HepG2 (cell line): ENCODE data around the gene CDIP1. TPM values are rescaled to one million over a fixed set of nuclear protein-coding genes. Genes with fewer than 3 reads are reported as not detected.
A peak's percentile ranks its signal among the peaks of the same experiment; 100 is the strongest.

Source experiments
- CREB1 ChIP-seq, 2 experiments: fragments of 450-650 bp in 1 of 2; IDR thresholded peaks; 2 replicates each; pipeline ENCODE4 v1.6.1; 2016 to 2017; ENCODE audit warnings: control low read depth in 1 of 2, mild to moderate bottlenecking in 1 of 2, missing compliant biosample characterization in 1 of 2, missing genetic modification characterization in 1 of 2
- CREM ChIP-seq, 2 experiments: sonication (generic) in 1 of 2; formaldehyde crosslinking in 1 of 2; IDR thresholded peaks; 2 replicates each; pipeline versions ENCODE4 v1.4.0 to v1.6.1; 2016 to 2020; ENCODE audit warnings: antibody characterized with exemption in 1 of 2, mild to moderate bottlenecking in 1 of 2, missing genetic modification reagents in 1 of 2
- FIP1L1 ChIP-seq: fragments of 200-400 bp; formaldehyde crosslinking; IDR thresholded peaks from 2 replicates; pipeline ENCODE4 v1.6.1; 2018; ENCODE audit warnings: low read depth, mild to moderate bottlenecking, low read length, moderate library complexity, borderline replicate concordance; ENCODE audit not compliant: insufficient read depth
- FLYWCH1 ChIP-seq: sonication (generic); formaldehyde crosslinking; IDR thresholded peaks from 2 replicates; pipeline ENCODE4 v1.8.1; 2023; ENCODE audit warnings: mild to moderate bottlenecking, missing genetic modification reagents
- FOXO1 ChIP-seq: sonication (generic); formaldehyde crosslinking; IDR thresholded peaks from 2 replicates; pipeline ENCODE4 v1.4.0; 2020; ENCODE audit warnings: missing genetic modification reagents
- GATAD1 ChIP-seq: IDR thresholded peaks from 2 replicates; pipeline ENCODE4 v1.6.1; 2016; ENCODE audit warnings: missing genetic modification reagents, missing compliant biosample characterization
- HIVEP1 ChIP-seq: sonication (generic); formaldehyde crosslinking; IDR thresholded peaks from 2 replicates; pipeline ENCODE4 v1.4.0; 2020; ENCODE audit warnings: mild to moderate bottlenecking, missing genetic modification reagents
- HNF4A ChIP-seq: sonication (generic); formaldehyde crosslinking; IDR thresholded peaks from 2 replicates; pipeline ENCODE4 v1.4.0; 2020; ENCODE audit warnings: missing genetic modification reagents
- HNRNPL ChIP-seq: fragments of 200-400 bp; formaldehyde crosslinking; IDR thresholded peaks from 2 replicates; pipeline ENCODE4 v1.6.1; 2017; ENCODE audit warnings: mild to moderate bottlenecking, low read depth, low read length
- JUND ChIP-seq: sonication (generic); formaldehyde crosslinking; IDR thresholded peaks from 2 replicates; pipeline ENCODE4 v1.8.0; 2022; ENCODE audit warnings: mild to moderate bottlenecking, missing genetic modification reagents
- KDM5A ChIP-seq: fragments of 200-600 bp; sonication (generic); IDR thresholded peaks from 2 replicates; pipeline ENCODE4 v1.7.0; 2018; ENCODE audit warnings: antibody characterized with exemption, mild to moderate bottlenecking, low read length, borderline replicate concordance
- KMT2B ChIP-seq: IDR thresholded peaks from 2 replicates; pipeline ENCODE4 v1.6.1; 2016; ENCODE audit warnings: missing genetic modification reagents, missing compliant biosample characterization
- PHF21A ChIP-seq: sonication (generic); formaldehyde crosslinking; IDR thresholded peaks from 2 replicates; pipeline ENCODE4 v1.5.0; 2020; ENCODE audit warnings: mild to moderate bottlenecking, missing genetic modification reagents
- RFX3 ChIP-seq: IDR thresholded peaks from 2 replicates; pipeline ENCODE4 v1.6.1; 2016; ENCODE audit warnings: missing biosample characterization, missing genetic modification reagents
- RFX5 ChIP-seq: IDR thresholded peaks from 2 replicates; pipeline ENCODE4 v1.6.1; 2011; ENCODE audit warnings: low read depth, low read length, improper control_type of control experiment
- TEAD3 ChIP-seq: optimal IDR thresholded peaks from 2 replicates; pipeline ENCODE3; 2016; ENCODE audit warnings: borderline replicate concordance
- ZBTB7B ChIP-seq: sonication (generic); formaldehyde crosslinking; IDR thresholded peaks from 2 replicates; pipeline ENCODE4 v1.4.0; 2020; ENCODE audit warnings: missing genetic modification reagents
- ZFP82 ChIP-seq: sonication (generic); formaldehyde crosslinking; IDR thresholded peaks from 2 replicates; pipeline ENCODE4 v1.5.1; 2020; ENCODE audit warnings: mild to moderate bottlenecking, missing genetic modification reagents, borderline replicate concordance
- ZNF432 ChIP-seq: sonication (generic); formaldehyde crosslinking; IDR thresholded peaks from 2 replicates; pipeline ENCODE4 v1.5.0; 2020; ENCODE audit warnings: missing genetic modification reagents, mild to moderate bottlenecking, borderline replicate concordance
- ZNF644 ChIP-seq: IDR thresholded peaks from 2 replicates; pipeline ENCODE4 v1.6.1; 2016; ENCODE audit warnings: low read depth
- polyA plus RNA-seq, 8 experiments: library from polyadenylated mRNA; depleted of rRNA in 3 of 8; stranded (reverse) in 7 of 8; unstranded in 1 of 8; fragments of >200 nt; fragmentation: Illumina TruSeq in 4 of 8; extraction: Trizol in 4 of 8; gene quantifications; 2 replicates each; pipeline versions ENCODE4 v1.2.1 to v1.2.3, GENCODE V29; 2011 to 2016; ENCODE audit warnings: low read depth in 4 of 8, missing spikeins in 1 of 8, mixed read lengths in 1 of 8; ENCODE audit not compliant: insufficient read depth in 1 of 8
- total RNA-seq, 5 experiments: library from RNA; depleted of rRNA; stranded (reverse); fragments of >200 nt; fragmentation: Illumina TruSeq; extraction: Trizol; gene quantifications; 2 replicates each; pipeline ENCODE4 v1.2.3, GENCODE V29; 2016; ENCODE audit warnings: low read depth in 1 of 5
- TF ChIP-seq, protein P1 (sequence below): sonication (generic); formaldehyde crosslinking; IDR thresholded peaks from 2 replicates; pipeline ENCODE4 v1.8.1; 2023; ENCODE audit warnings: mild to moderate bottlenecking, missing genetic modification reagents, borderline replicate concordance
- TF ChIP-seq, protein P2 (sequence below): sonication (generic); formaldehyde crosslinking; conservative IDR thresholded peaks from 2 replicates; pipeline ENCODE4 v1.8.0; 2022; ENCODE audit warnings: mild to moderate bottlenecking, moderate library complexity, missing genetic modification reagents
- TF ChIP-seq, protein P3 (sequence below): sonication (generic); formaldehyde crosslinking; IDR thresholded peaks from 2 replicates; pipeline ENCODE4 v1.5.1; 2020; ENCODE audit warnings: mild to moderate bottlenecking, moderate library complexity, missing genetic modification reagents
- TF ChIP-seq, protein P4 (sequence below): sonication (generic); formaldehyde crosslinking; IDR thresholded peaks from 2 replicates; pipeline ENCODE4 v1.9.0; 2021; ENCODE audit warnings: missing genetic modification reagents, borderline replicate concordance
- TF ChIP-seq, protein P5 (sequence below): sonication (generic); formaldehyde crosslinking; IDR thresholded peaks from 2 replicates; pipeline ENCODE4 v1.4.0; 2020; ENCODE audit warnings: missing genetic modification reagents, low read depth, mild to moderate bottlenecking, borderline replicate concordance

CDIP1 gene
- total and polyA plus RNA-seq, 2 of the 13 experiments (the other 11 are each of a cell fraction or from before 2014, with no cell fraction given), result 31.2 to 56.7 TPM

DNA sequence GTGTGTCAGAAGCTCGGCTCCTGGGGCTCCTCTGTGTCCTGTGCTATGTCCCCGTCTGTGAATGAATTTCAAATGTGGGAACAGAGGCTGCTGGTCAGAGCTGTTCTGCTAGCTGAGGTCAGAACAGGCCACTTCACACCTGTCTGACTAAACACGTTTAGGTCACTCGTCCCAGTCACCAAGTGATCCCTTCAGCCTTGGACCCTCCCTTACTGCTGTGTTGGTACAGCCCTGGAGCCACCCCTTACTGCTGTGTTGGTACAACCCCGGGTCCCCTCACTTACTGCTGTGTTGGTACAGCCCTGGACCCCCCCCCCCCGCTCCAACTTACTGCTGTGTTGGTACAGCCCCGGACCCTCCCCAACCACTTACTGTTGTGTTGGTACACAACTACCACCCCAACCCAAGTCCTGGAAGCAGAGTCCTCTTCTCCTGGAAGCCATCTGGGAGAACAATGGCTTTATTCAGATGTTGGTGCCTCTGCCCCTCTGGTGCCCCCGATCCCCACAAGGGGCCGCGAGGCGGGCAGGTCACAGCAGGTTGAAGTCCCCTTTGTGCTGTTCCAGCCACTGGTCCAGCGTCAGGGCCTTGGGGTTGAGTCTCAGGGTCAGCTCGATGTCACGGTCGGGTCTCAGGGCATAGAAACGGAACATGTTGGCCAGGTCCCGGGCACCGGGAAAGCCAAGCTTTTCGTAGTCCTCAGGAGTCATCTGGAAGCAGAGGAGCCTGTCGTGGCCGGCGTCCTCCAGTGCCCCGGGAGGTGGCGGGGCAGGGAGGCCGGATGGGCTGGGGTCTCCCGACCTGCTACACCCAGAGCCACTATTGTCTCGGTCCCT is 77.1 kb downstream of the CDIP1 start (continued):
- TF ChIP-seq, protein P1, sequence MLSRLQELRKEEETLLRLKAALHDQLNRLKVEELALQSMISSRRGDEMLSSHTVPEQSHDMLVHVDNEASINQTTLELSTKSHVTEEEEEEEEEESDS, result no peak; the same call in 1 of the 2 replicates
- no peak for TF ChIP-seq FLYWCH1
- no peak for TF ChIP-seq RFX5
- TF ChIP-seq JUND (CRISPR knock-in tag), result no peak
- TF ChIP-seq, protein P2, sequence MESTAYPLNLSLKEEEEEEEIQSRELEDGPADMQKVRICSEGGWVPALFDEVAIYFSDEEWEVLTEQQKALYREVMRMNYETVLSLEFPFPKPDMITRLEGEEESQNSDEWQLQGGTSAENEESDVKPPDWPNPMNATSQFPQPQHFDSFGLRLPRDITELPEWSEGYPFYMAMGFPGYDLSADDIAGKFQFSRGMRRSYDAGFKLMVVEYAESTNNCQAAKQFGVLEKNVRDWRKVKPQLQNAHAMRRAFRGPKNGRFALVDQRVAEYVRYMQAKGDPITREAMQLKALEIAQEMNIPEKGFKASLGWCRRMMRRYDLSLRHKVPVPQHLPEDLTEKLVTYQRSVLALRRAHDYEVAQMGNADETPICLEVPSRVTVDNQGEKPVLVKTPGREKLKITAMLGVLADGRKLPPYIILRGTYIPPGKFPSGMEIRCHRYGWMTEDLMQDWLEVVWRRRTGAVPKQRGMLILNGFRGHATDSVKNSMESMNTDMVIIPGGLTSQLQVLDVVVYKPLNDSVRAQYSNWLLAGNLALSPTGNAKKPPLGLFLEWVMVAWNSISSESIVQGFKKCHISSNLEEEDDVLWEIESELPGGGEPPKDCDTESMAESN (CRISPR knock-in tag), result peak; percentile 65
- TF ChIP-seq ZBTB7B, result peak; percentile 96
- TF ChIP-seq RFX3 (CRISPR knock-in tag), result no peak
- TF ChIP-seq CREM (IDR thresholded peaks at IDR 0.05), result peak; percentile 78
- no peak for TF ChIP-seq CREM (CRISPR knock-in tag; IDR thresholded peaks at IDR 0.05)
- TF ChIP-seq ZNF644 (CRISPR knock-in tag), result no peak; the same call in 1 of the 2 replicates
- TF ChIP-seq, protein P3, sequence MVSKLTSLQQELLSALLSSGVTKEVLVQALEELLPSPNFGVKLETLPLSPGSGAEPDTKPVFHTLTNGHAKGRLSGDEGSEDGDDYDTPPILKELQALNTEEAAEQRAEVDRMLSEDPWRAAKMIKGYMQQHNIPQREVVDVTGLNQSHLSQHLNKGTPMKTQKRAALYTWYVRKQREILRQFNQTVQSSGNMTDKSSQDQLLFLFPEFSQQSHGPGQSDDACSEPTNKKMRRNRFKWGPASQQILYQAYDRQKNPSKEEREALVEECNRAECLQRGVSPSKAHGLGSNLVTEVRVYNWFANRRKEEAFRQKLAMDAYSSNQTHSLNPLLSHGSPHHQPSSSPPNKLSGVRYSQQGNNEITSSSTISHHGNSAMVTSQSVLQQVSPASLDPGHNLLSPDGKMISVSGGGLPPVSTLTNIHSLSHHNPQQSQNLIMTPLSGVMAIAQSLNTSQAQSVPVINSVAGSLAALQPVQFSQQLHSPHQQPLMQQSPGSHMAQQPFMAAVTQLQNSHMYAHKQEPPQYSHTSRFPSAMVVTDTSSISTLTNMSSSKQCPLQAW (CRISPR knock-in tag), result peak; percentile 9
- TF ChIP-seq HNRNPL, result peak; percentile 97
- no peak for TF ChIP-seq KDM5A
- no peak for TF ChIP-seq GATAD1 (CRISPR knock-in tag)
- TF ChIP-seq, protein P4, sequence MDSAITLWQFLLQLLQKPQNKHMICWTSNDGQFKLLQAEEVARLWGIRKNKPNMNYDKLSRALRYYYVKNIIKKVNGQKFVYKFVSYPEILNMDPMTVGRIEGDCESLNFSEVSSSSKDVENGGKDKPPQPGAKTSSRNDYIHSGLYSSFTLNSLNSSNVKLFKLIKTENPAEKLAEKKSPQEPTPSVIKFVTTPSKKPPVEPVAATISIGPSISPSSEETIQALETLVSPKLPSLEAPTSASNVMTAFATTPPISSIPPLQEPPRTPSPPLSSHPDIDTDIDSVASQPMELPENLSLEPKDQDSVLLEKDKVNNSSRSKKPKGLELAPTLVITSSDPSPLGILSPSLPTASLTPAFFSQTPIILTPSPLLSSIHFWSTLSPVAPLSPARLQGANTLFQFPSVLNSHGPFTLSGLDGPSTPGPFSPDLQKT (CRISPR knock-in tag), result no peak
- no peak for TF ChIP-seq FIP1L1
- TF ChIP-seq FOXO1 (CRISPR knock-in tag), result peak; percentile 78
- TF ChIP-seq ZFP82 (CRISPR knock-in tag), result no peak
- no peak for TF ChIP-seq ZNF432 (CRISPR knock-in tag)
- TF ChIP-seq TEAD3 (CRISPR knock-in tag), result no peak
- no peak for TF ChIP-seq CREB1 (IDR thresholded peaks at IDR 0.05)
- TF ChIP-seq CREB1 (CRISPR knock-in tag; IDR thresholded peaks at IDR 0.05), result no peak
- TF ChIP-seq PHF21A (CRISPR knock-in tag), result peak; percentile 95
- 0 out of 2 replicates have a peak, but pooled peaks have one; percentile 31 for TF ChIP-seq HIVEP1 (CRISPR knock-in tag)
- TF ChIP-seq, protein P5, sequence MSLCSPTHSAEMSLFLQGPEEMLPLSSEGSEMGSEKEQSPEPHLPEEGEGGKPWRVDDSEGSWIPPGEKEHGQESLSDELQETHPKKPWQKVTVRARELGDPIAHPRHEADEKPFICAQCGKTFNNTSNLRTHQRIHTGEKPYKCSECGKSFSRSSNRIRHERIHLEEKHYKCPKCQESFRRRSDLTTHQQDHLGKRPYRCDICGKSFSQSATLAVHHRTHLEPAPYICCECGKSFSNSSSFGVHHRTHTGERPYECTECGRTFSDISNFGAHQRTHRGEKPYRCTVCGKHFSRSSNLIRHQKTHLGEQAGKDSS (CRISPR knock-in tag), result peak; percentile 82; the same call in 1 of the 2 replicates
- peak; percentile 89 for TF ChIP-seq HNF4A
- no peak for TF ChIP-seq KMT2B (CRISPR knock-in tag)
